HCT116 (cell line): ENCODE measurements around the gene WNT3A. TPM values are rescaled to one million over a fixed set of nuclear protein-coding genes. Genes with fewer than 3 reads are reported as not detected.

Experiments used
- ATAC-seq: fragments of 200-7000 bp; cut with Tn5 transposase; 2 replicates; pipeline ENCODE4 v1.9.1; 2020; ENCODE audit warnings: mild to moderate bottlenecking, moderate library complexity
- BruUV-seq: library from RNA; stranded (reverse); fragments of 400-500 nt; replicated peaks from 2 replicates; lab custom pipeline; 2021; lab: Mats Ljungman, UMichigan
- CTCF ChIA-PET: fragments of 300-600 bp; sonication (Branson Sonifier 250); formaldehyde crosslinking; loops from one replicate; lab custom pipeline; 2021; ENCODE audit warnings: antibody characterized with exemption; lab: Charles Lee
- POLR2A ChIA-PET: fragments of 300-600, 350-600 bp; sonication (Branson Sonifier 250); formaldehyde crosslinking; loops from one replicate; lab custom pipeline; 2021; ENCODE audit warnings: antibody characterized with exemption; lab: Charles Lee
- RAD21 ChIA-PET, 2 experiments: fragments of 300-600 bp; sonication (Branson Sonifier 250); formaldehyde crosslinking; loops; one replicate each; lab custom pipeline; 2023; ENCODE audit warnings: low total read pairs in 2 of 2; ENCODE audit not compliant: uncharacterized antibody in 2 of 2, unreplicated experiment in 2 of 2, low non-redundant PET in 1 of 2; lab: Charles Lee
- DNase-seq: peaks from one replicate; pipeline ENCODE4 v3.0.0-alpha.2; 2010; ENCODE audit warnings: low read depth, low spot score
- H2AFZ ChIP-seq: fragments of 200-600 bp; shearing (Covaris generic), sonication (generic); 2 replicates; pipeline ENCODE4 v1.6.1; 2017; ENCODE audit warnings: low read depth, mixed run types, mixed read lengths, antibody characterized with exemption, low read length; ENCODE audit not compliant: poor library complexity, severe bottlenecking
- H3K27ac ChIP-seq: 2 replicates; pipeline ENCODE4 v1.5.1; 2012; ENCODE audit warnings: low read depth, low read length
- H3K27me3 ChIP-seq: fragments of 200-600 bp; sonication (generic); 2 replicates; pipeline ENCODE4 v1.6.1; 2016; ENCODE audit warnings: mixed run types, low read length, mixed read lengths; ENCODE audit not compliant: insufficient read depth
- H3K36me3 ChIP-seq, 2 experiments: fragments of 200-500 bp in 1 of 2; fragments of 200-600 bp in 1 of 2; sonication (Bioruptor generic) in 1 of 2; sonication (generic) in 1 of 2; 2 replicates each; pipeline versions ENCODE4 v1.5.1 to v1.6.1; 2014 to 2016; ENCODE audit warnings: low read length in 2 of 2, inconsistent platforms in 1 of 2, mixed read lengths in 1 of 2, mixed run types in 1 of 2; ENCODE audit not compliant: insufficient read depth in 2 of 2, control insufficient read depth in 1 of 2
- H3K4me1 ChIP-seq, 2 experiments: fragments of 200-600 bp in 1 of 2; sonication (generic) in 1 of 2; 2 replicates each; pipeline versions ENCODE4 v1.5.1 to v1.6.1; 2012 to 2017; ENCODE audit warnings: low read length in 2 of 2, inconsistent platforms in 1 of 2, mild to moderate bottlenecking in 1 of 2, mixed read lengths in 1 of 2, mixed run types in 1 of 2, moderate library complexity in 1 of 2; ENCODE audit not compliant: insufficient read depth in 2 of 2, control insufficient read depth in 1 of 2
- H3K4me2 ChIP-seq: fragments of 200-600 bp; sonication (generic); 2 replicates; pipeline ENCODE4 v1.6.1; 2017; ENCODE audit warnings: mixed run types, low read length, mixed read lengths
- H3K4me3 ChIP-seq, 2 experiments: fragments of 200-600 bp in 1 of 2; sonication (generic) in 1 of 2; replicated peaks in 1 of 2; 2 replicates each; pipeline ENCODE4 v1.5.1; 2011 to 2016; ENCODE audit warnings: low read length in 2 of 2, control low read depth in 1 of 2, low read depth in 1 of 2, mild to moderate bottlenecking in 1 of 2, mixed read lengths in 1 of 2, mixed run types in 1 of 2
- H3K79me2 ChIP-seq: fragments of 200-600 bp; sonication (generic); 2 replicates; pipeline ENCODE4 v1.6.1; 2017; ENCODE audit warnings: mild to moderate bottlenecking, mixed run types, low read length, moderate library complexity, mixed read lengths; ENCODE audit not compliant: insufficient read depth
- H3K9ac ChIP-seq: fragments of 200-600 bp; sonication (generic); 2 replicates; pipeline ENCODE4 v1.6.1; 2016; ENCODE audit warnings: low read length, mixed read lengths
- H3K9me2 ChIP-seq: fragments of 200-600 bp; sonication (generic), shearing (Covaris generic); 2 replicates; pipeline ENCODE4 v1.6.1; 2017; ENCODE audit warnings: mixed run types, mild to moderate bottlenecking, moderate library complexity; ENCODE audit not compliant: insufficient read depth
- H3K9me3 ChIP-seq, 2 experiments: fragments of 200-500 bp in 1 of 2; fragments of 200-600 bp in 1 of 2; sonication (Bioruptor generic) in 1 of 2; sonication (generic) in 1 of 2; 2 replicates each; pipeline ENCODE4 v1.6.1; 2014 to 2017; ENCODE audit warnings: low read length in 2 of 2, mixed read lengths in 2 of 2, inconsistent platforms in 1 of 2, low read depth in 1 of 2, mild to moderate bottlenecking in 1 of 2, mixed run types in 1 of 2, moderate library complexity in 1 of 2; ENCODE audit not compliant: control insufficient read depth in 1 of 2, insufficient read depth in 1 of 2
- H4K20me1 ChIP-seq: fragments of 200-600 bp; sonication (generic), shearing (Covaris generic); 2 replicates; pipeline ENCODE4 v1.6.1; 2017; ENCODE audit warnings: mixed run types, mild to moderate bottlenecking, moderate library complexity; ENCODE audit not compliant: insufficient read depth
- ATF3 ChIP-seq: IDR thresholded peaks from 2 replicates; pipeline ENCODE4 v1.6.1; 2012
- CBX3 ChIP-seq: IDR thresholded peaks from 2 replicates; pipeline ENCODE4 v1.6.1; 2012; ENCODE audit warnings: low read depth
- CEBPB ChIP-seq: IDR thresholded peaks from 2 replicates; pipeline ENCODE4 v1.6.1; 2012; ENCODE audit warnings: low read depth
- EGR1 ChIP-seq: IDR thresholded peaks from 2 replicates; pipeline ENCODE4 v1.6.1; 2012; ENCODE audit warnings: low read depth
- ELF1 ChIP-seq: IDR thresholded peaks from 2 replicates; pipeline ENCODE4 v1.6.1; 2012; ENCODE audit warnings: low read depth, borderline replicate concordance
- EZH2 ChIP-seq: fragments of 200-600 bp; sonication (generic); IDR thresholded peaks from 2 replicates; pipeline ENCODE4 v1.6.1; 2017; ENCODE audit warnings: antibody characterized with exemption, mixed run types
- FOSL1 ChIP-seq: IDR thresholded peaks from 2 replicates; pipeline ENCODE4 v1.6.1; 2012; ENCODE audit warnings: low read depth
- JUND ChIP-seq: IDR thresholded peaks from 2 replicates; pipeline ENCODE4 v1.6.1; 2012
- POLR2A ChIP-seq: IDR thresholded peaks from 2 replicates; pipeline ENCODE4 v1.7.0; 2011; ENCODE audit warnings: borderline replicate concordance; ENCODE audit not compliant: insufficient read depth, insufficient read length; ENCODE audit errors: extremely low read depth
- POLR2AphosphoS5 ChIP-seq: IDR thresholded peaks from 2 replicates; pipeline ENCODE4 v1.6.1; 2011; ENCODE audit warnings: mild to moderate bottlenecking, low read depth, low read length, moderate library complexity
- SP1 ChIP-seq: IDR thresholded peaks from 2 replicates; pipeline ENCODE4 v1.6.1; 2012; ENCODE audit warnings: low read depth
- SRF ChIP-seq: IDR thresholded peaks from 2 replicates; pipeline ENCODE4 v1.6.1; 2012; ENCODE audit warnings: low read depth
- TCF7L2 ChIP-seq: IDR thresholded peaks from 2 replicates; pipeline ENCODE4 v1.7.0; 2011; ENCODE audit warnings: borderline replicate concordance, inconsistent platforms; ENCODE audit not compliant: insufficient read depth, insufficient read length; ENCODE audit errors: extremely low read depth
- YY1 ChIP-seq: IDR thresholded peaks from 2 replicates; pipeline ENCODE4 v1.6.1; 2011; ENCODE audit warnings: low read length, low read depth, moderate library complexity, mild to moderate bottlenecking; ENCODE audit not compliant: insufficient replicate concordance; ENCODE audit errors: extremely low read depth
- ZBTB33 ChIP-seq: IDR thresholded peaks from 2 replicates; pipeline ENCODE4 v1.6.1; 2011; ENCODE audit warnings: mild to moderate bottlenecking, low read length, moderate library complexity; ENCODE audit not compliant: insufficient replicate concordance; ENCODE audit errors: extremely low read depth
- intact Hi-C: fragments of 100-400 bp; cut with micrococcal nuclease; formaldehyde crosslinking; loops from 2 replicates; pipeline ENCODE4 v1.10.0; 2022
- total RNA-seq: library from RNA; stranded (reverse); gene quantifications from one replicate; pipeline ENCODE4 v1.2.1, GENCODE V29; 2021; ENCODE audit not compliant: unreplicated experiment
- TF ChIP-seq, protein P1 (sequence below): IDR thresholded peaks from 2 replicates; pipeline ENCODE4 v1.6.1; 2012; ENCODE audit warnings: low read depth

Gene WNT3A
- total RNA-seq, 1 experiment from 2014 or later, result 3.7 TPM

GRCh38 chr1:228064741-228065542 lies 58.1 kb downstream of the WNT3A start (continued):
- TF ChIP-seq ELF1, result no peak
- TF ChIP-seq YY1, result no peak
- TF ChIP-seq EZH2, result no peak

DNA sequence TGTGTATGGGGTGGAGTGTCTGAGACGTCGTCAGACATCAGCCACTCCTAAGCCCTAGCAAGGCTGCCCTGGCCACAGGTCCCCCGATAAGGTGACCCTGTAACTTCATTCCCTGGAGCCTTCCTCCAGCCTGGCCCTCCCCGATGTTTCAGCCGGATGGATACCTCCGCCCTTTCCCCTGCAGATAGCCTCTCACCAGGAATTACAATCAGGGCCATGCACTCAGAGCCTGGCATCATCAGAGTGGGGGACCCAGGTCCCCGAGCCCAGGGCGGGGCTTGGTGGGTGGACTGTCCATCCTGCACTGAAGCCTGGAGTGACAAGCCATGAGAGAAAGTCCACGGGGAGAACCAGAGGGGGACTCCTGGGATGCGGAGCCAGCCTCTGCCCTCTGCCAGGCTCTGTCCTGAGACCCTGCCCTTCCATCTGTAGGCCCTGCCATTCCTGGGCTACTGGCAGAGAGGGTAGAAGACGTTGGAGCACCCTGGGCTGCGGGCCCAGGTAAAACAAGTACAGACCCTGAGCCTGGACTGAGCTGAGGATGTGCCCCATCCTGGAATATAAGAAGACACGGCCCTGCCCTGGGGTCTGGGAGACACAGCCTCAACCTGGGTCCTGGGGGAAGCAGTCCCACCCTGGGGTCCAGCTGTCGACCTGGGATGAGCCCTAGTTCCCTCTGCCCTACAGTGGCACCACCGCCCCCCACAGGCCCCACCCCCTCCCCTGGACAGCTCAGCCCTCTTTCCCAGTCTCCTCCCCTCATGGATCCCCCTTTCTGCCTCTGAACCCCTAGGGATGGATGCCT lies 58.9 kb downstream of the WNT3A start:
- POLR2A ChIA-PET, result interaction anchor here (1.0 kb wide), 1 partner anchor 16 kb away, joined by 3 read pairs; the partner anchor contains the start of gene ARF1
- H3K4me1 ChIP-seq, result no peaks in the 10 kb centered on the region
- no peak for TF ChIP-seq EGR1
- no peak for TF ChIP-seq POLR2A
- no peak for TF ChIP-seq POLR2AphosphoS5
- no peak for TF ChIP-seq SP1
- TF ChIP-seq CEBPB, result no peak
- TF ChIP-seq, protein P1, sequence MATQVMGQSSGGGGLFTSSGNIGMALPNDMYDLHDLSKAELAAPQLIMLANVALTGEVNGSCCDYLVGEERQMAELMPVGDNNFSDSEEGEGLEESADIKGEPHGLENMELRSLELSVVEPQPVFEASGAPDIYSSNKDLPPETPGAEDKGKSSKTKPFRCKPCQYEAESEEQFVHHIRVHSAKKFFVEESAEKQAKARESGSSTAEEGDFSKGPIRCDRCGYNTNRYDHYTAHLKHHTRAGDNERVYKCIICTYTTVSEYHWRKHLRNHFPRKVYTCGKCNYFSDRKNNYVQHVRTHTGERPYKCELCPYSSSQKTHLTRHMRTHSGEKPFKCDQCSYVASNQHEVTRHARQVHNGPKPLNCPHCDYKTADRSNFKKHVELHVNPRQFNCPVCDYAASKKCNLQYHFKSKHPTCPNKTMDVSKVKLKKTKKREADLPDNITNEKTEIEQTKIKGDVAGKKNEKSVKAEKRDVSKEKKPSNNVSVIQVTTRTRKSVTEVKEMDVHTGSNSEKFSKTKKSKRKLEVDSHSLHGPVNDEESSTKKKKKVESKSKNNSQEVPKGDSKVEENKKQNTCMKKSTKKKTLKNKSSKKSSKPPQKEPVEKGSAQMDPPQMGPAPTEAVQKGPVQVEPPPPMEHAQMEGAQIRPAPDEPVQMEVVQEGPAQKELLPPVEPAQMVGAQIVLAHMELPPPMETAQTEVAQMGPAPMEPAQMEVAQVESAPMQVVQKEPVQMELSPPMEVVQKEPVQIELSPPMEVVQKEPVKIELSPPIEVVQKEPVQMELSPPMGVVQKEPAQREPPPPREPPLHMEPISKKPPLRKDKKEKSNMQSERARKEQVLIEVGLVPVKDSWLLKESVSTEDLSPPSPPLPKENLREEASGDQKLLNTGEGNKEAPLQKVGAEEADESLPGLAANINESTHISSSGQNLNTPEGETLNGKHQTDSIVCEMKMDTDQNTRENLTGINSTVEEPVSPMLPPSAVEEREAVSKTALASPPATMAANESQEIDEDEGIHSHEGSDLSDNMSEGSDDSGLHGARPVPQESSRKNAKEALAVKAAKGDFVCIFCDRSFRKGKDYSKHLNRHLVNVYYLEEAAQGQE, result no peak
- no peak for TF ChIP-seq CBX3
- no peak for TF ChIP-seq FOSL1
- TF ChIP-seq ZBTB33, result no peak
- no peak for TF ChIP-seq SRF
- no peak for TF ChIP-seq ELF1
- TF ChIP-seq TCF7L2, result no peak
- TF ChIP-seq JUND, result no peak
- TF ChIP-seq ATF3, result no peak
- TF ChIP-seq, all 23 proteins: peak for 0
- Histone ChIP-seq H3K9me2 (no peaks in the 10 kb centered on the region), H3K36me3 (no peaks in the 10 kb centered on the region), H2AFZ (no peak overlapping the region), H3K27ac (no peak overlapping the region), H3K27me3 (0 out of 2 replicates have a peak, but pooled peaks cover 6% of the 10 kb centered on the region), H4K20me1 (no peaks in the 10 kb centered on the region), H3K9me3 (no peaks in the 10 kb centered on the region), H3K79me2 (no peaks in the 10 kb centered on the region), H3K9ac (no peak overlapping the region), H3K4me2 (no peak overlapping the region), H3K4me3 (no peak overlapping the region)
- BruUV-seq, result no TSS peak
- DNase-seq, result no peak
- RAD21 ChIA-PET, result no interaction called here
- CTCF ChIA-PET, result no interaction called here
- intact Hi-C loops, result no loop called here
- no peak for ATAC-seq
